Hypothalamus (tissue), 51 donors: ENCODE measurements around the gene SOCS7.
A peak's percentile ranks its signal among the peaks of the same experiment; 100 is the strongest.

ENCODE experiments used
- DNase-seq, 51 donors: peaks; one replicate each; lab custom pipeline; 2025; lab: John Stamatoyannopoulos, UW

SOCS7 gene

GRCh38 chr17:38334480-38335364 is 16.9 kb upstream of the SOCS7 start:
- no peak for DNase-seq

GRCh38 chr17:38336838-38337237 is 14.8 kb upstream of the SOCS7 start:
- no peak for DNase-seq

- peak in 12 of 51 donors; percentile 11 to 50 (median 31) for DNase-seq
These were observed 13.6 kb upstream of the SOCS7 start for GRCh38 chr17:38338053-38338452.

GRCh38 chr17:38338535-38338934 is 13.1 kb upstream of the SOCS7 start:
- DNase-seq, result no peak

DNA sequence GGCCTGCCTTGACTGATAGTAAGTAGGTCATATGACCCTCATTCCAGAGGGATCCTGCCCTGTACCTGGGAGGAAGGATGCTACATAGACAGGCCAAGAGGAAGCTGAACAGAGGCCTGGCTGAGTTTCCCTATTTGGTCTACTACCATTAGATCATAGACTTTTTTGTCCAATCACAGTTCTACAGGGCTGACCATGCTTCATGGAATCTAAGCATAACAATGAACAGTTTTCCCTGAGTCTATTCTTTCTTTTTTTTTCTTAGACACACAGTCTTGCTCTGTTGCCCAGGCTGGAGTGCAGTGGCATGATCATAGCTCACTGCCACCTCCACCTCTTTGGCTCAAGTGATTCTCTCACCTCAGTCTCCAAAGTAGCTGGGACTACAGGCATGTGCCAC is 11.8 kb upstream of the SOCS7 start:
- DNase-seq, result no peak

- DNase-seq, result peak in 47 of 51 donors; percentile 22 to 93 (median 70)
These were observed 10.5 kb upstream of the SOCS7 start for GRCh38 chr17:38341035-38341721.

GRCh38 chr17:38342886-38343607 is 8.6 kb upstream of the SOCS7 start:
- DNase-seq, result no peak

DNA sequence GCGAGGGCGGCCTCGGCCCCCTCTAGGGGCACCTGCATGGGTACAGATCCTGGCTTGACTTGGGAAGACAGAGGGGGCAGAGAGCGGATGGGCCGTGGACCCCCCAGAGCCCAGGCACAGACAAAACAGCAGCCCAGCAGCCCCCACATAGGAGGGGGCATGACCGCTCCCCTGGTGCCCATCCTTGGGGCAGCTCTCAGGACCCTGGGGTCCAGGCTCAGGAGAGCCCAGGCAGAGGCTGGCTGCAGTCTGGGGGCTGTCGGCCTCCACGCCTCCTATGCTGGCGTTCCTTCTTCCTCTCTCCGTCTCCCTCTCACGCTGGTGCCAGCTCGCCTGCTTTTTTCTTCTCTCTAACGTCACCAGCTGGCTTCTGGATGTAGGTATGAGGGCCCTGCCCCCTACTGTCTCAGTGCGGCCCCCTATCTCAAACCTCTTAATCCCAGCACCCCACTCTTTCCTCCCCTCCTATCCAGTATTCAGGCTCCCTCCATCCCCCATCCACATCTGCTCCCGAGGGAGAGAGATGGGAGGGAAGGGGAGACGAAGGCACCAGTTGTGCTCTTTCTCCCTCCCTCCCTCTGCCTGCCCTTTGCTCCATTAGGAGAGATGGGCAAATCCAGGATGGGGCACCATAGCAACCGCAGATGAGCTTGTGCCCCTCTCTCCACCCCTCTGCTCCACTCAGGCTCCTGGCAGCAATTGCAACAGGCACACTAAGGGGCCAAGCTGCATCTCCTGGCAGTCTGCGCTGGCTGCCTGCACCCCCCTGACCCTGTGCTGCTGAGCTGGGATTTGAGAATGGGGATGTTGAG is 7.8 kb upstream of the SOCS7 start, which contains the start of gene GPR179:
GPR179 (minus strand) TSS at position 349 of the 812 bp plus-strand sequence; CDS start at position 182, 167 bp downstream.
- DNase-seq, result peak in 5 of 51 donors; percentile 28 to 38 (median 37)

DNA sequence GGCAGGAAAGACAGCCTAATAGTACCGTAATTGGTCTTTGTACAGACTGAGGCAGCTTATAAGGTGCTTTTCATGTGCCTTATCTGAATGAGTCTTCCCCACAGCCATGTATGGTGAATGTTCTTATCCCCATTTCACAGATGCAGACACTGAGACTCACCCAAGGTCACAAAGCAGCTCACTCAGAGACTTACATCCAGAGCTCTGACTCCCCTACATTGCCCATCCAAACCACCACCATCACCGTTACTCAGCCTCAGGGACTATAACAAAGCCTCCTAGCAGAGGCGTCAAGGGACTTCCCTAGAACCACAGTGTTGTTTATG is 7.3 kb upstream of the SOCS7 start:
- DNase-seq, result no peak

DNA sequence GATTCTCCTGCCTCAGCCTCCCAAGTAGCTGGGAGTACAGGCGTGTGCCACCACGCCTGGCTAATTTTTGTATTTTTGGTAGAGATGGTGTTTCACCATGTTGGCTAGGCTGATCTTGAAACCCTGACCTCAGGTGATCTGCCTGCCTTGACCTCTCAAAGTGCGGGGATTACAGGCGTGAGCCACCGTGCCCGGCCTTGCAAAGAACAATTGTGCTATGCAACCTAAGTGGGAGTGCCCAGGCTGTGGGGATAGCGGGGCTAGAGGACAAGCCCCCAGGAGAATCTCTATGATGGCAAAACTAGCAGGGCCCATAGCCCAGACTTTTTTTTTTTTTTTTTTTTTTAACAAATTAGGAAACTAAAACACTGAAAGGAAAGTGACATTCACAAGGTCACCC is 5.9 kb upstream of the SOCS7 start:
- DNase-seq, result no peak

- DNase-seq, result peak in 48 of 51 donors; percentile 14 to 91 (median 64)
These were observed 2.4 kb upstream of the SOCS7 start for GRCh38 chr17:38349097-38349730.

DNA sequence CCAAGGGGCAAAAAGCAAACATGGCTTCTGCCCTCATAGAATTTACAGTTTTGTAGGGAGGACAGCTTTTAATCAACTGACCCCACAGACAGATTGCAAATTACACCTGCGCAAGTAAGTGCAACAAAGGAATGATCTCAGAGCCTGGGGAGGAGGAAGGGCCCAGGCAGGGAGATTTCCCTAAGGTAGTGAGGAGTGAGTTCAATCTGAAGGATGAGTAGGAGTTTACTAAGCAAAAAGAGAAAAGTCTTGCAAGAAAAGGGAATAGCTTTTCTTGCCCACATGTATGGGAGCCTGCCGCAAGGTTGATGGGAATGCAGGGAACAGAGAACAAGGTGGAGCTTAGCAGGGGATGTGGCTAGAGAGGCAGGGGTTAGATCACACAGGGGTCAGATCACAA is 1.6 kb upstream of the SOCS7 start:
- no peak for DNase-seq

- DNase-seq, result peak in 10 of 51 donors; percentile 21 to 57 (median 32)
These were observed 821 bp downstream of the SOCS7 start for GRCh38 chr17:38352245-38353085.

DNA sequence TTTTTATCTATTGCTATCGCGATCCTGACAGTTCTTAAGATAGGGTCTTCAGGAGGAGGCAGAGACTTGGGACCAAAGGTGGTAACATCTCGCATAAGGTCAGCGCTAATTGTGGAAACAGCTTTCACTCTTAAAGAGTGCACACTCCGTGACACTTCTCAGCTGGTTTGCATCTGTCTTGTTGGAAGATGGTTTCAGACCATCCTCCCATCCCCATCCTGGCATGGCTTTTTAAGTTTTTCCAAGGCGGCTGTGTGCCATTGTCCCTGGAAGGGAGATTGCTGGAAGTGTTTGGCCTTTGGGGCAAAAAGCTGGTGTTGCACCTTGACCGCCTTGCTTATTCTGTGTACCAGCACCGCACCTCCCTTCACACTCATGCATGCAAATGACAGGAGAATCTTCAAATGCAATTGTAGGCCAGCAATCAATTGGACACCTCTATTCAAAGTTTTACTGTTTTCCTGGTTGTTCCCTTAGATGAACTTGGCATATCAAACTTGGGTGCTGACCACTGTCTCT is 1.5 kb downstream of the SOCS7 start:
- no peak for DNase-seq

DNA sequence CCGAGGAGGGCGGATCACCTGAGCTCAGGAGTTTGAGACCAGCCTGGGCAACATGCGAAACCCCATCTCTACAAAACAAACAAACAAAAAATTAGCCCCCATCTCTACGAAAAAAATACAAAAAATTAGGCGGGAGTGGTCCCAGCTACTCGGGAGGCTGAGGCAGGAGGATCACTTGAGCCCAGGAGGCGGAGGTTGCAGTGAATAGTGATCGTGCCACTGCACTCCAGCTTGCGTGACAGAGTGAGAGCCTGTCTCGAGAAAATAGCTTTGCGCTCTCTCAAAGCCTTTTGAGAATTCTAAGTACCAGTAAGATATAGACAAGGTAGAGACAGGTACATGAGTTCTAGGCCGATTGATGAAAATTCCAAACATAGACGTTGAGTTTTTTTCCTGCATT is 2.0 kb downstream of the SOCS7 start:
- no peak for DNase-seq

GRCh38 chr17:38354466-38354865 is 2.8 kb downstream of the SOCS7 start:
- DNase-seq, result no peak

GRCh38 chr17:38355251-38355650 is 3.6 kb downstream of the SOCS7 start:
- DNase-seq, result no peak

- no peak for DNase-seq
These were observed 6.0 kb downstream of the SOCS7 start for GRCh38 chr17:38357486-38358123.
